IPS-15b (cell line): ENCODE measurements around the gene SLC19A1.

Source experiments
- H3K27me3 ChIP-seq: one replicate; pipeline ENCODE4 v1.6.1; 2013; ENCODE audit warnings: low read length; ENCODE audit not compliant: control insufficient read depth, insufficient read depth
- H3K36me3 ChIP-seq: one replicate; pipeline ENCODE4 v1.6.1; 2013; ENCODE audit warnings: low read length; ENCODE audit not compliant: control insufficient read depth, insufficient read depth
- H3K4me1 ChIP-seq: one replicate; pipeline ENCODE4 v1.6.1; 2013; ENCODE audit warnings: mild to moderate bottlenecking, low read length; ENCODE audit not compliant: control insufficient read depth, insufficient read depth
- H3K4me3 ChIP-seq: one replicate; pipeline ENCODE4 v1.5.1; 2013; ENCODE audit warnings: low read depth, low read length
- H3K9ac ChIP-seq: one replicate; pipeline ENCODE4 v1.6.1; 2013; ENCODE audit warnings: low read depth, mild to moderate bottlenecking, low read length
- H3K9me3 ChIP-seq: one replicate; pipeline ENCODE4 v1.6.1; 2013; ENCODE audit warnings: mild to moderate bottlenecking, low read length; ENCODE audit not compliant: control insufficient read depth, insufficient read depth

The SLC19A1 gene

GRCh38 chr21:45480701-45481500 lies 61.3 kb downstream of the SLC19A1 start:
- Histone ChIP-seq H3K27me3 (no peaks in the 10 kb centered on the region), H3K36me3 (peaks cover 69% of the 10 kb centered on the region), H3K4me3 (no peak overlapping the region), H3K9ac (no peak overlapping the region), H3K9me3 (no peaks in the 10 kb centered on the region), H3K4me1 (no peaks in the 10 kb centered on the region)

- Histone ChIP-seq H3K27me3 (no peaks in the 10 kb centered on the region), H3K9ac (no peak overlapping the region), H3K4me3 (no peak overlapping the region), H3K9me3 (no peaks in the 10 kb centered on the region), H3K4me1 (no peaks in the 10 kb centered on the region), H3K36me3 (peaks cover 71% of the 10 kb centered on the region)
Measured at GRCh38 chr21:45479691-45480675, 62.3 kb downstream of the SLC19A1 start.

- Histone ChIP-seq H3K4me3 (no peak overlapping the region), H3K27me3 (no peaks in the 10 kb centered on the region), H3K4me1 (no peaks in the 10 kb centered on the region), H3K36me3 (peaks cover 75% of the 10 kb centered on the region), H3K9me3 (no peaks in the 10 kb centered on the region), H3K9ac (no peak overlapping the region)
Measured at GRCh38 chr21:45478816-45479669, 63.2 kb downstream of the SLC19A1 start.

GRCh38 chr21:45478115-45478801 lies 64.0 kb downstream of the SLC19A1 start:
- Histone ChIP-seq H3K9me3 (no peaks in the 10 kb centered on the region), H3K9ac (no peak overlapping the region), H3K36me3 (peaks cover 73% of the 10 kb centered on the region), H3K4me1 (no peaks in the 10 kb centered on the region), H3K4me3 (no peak overlapping the region), H3K27me3 (no peaks in the 10 kb centered on the region)

- H3K9me3 ChIP-seq, result no peaks in the 10 kb centered on the region
- no peak overlapping the region for H3K9ac ChIP-seq
- peaks cover 66% of the 10 kb centered on the region for H3K36me3 ChIP-seq
- H3K4me1 ChIP-seq, result no peaks in the 10 kb centered on the region
- H3K27me3 ChIP-seq, result no peaks in the 10 kb centered on the region
- H3K4me3 ChIP-seq, result no peak overlapping the region
Measured at GRCh38 chr21:45477176-45478114, 64.8 kb downstream of the SLC19A1 start.

- Histone ChIP-seq H3K27me3 (no peaks in the 10 kb centered on the region), H3K4me3 (no peak overlapping the region), H3K9me3 (no peaks in the 10 kb centered on the region), H3K36me3 (peaks cover 58% of the 10 kb centered on the region), H3K9ac (no peak overlapping the region), H3K4me1 (no peaks in the 10 kb centered on the region)
Measured at GRCh38 chr21:45476582-45476981, 65.7 kb downstream of the SLC19A1 start.

GRCh38 chr21:45475797-45476570 lies 66.3 kb downstream of the SLC19A1 start:
- Histone ChIP-seq H3K36me3 (peaks cover 52% of the 10 kb centered on the region), H3K4me3 (no peak overlapping the region), H3K9ac (no peak overlapping the region), H3K4me1 (no peaks in the 10 kb centered on the region), H3K9me3 (no peaks in the 10 kb centered on the region), H3K27me3 (no peaks in the 10 kb centered on the region)

GRCh38 chr21:45475004-45475685 lies 67.1 kb downstream of the SLC19A1 start:
- H3K9me3 ChIP-seq, result no peaks in the 10 kb centered on the region
- no peaks in the 10 kb centered on the region for H3K4me1 ChIP-seq
- no peaks in the 10 kb centered on the region for H3K27me3 ChIP-seq
- H3K9ac ChIP-seq, result no peak overlapping the region
- peaks cover 45% of the 10 kb centered on the region for H3K36me3 ChIP-seq
- no peak overlapping the region for H3K4me3 ChIP-seq

GRCh38 chr21:45474323-45474950 lies 67.8 kb downstream of the SLC19A1 start:
- Histone ChIP-seq H3K4me3 (no peak overlapping the region), H3K27me3 (no peaks in the 10 kb centered on the region), H3K9ac (no peak overlapping the region), H3K36me3 (peaks cover 38% of the 10 kb centered on the region), H3K4me1 (no peaks in the 10 kb centered on the region), H3K9me3 (no peaks in the 10 kb centered on the region)
